H9 (cell line): Measurements from ENCODE around the gene IFNGR1. TPM values are rescaled to one million over a fixed set of nuclear protein-coding genes. Genes with fewer than 3 reads are reported as not detected.

Experiments
- DNase-seq: peaks from one replicate; pipeline ENCODE4 v3.0.0-alpha.2; 2017
- H2AFZ ChIP-seq: one replicate; pipeline ENCODE4 v1.6.1; 2013; ENCODE audit warnings: mild to moderate bottlenecking, low read length, control low read depth, moderate library complexity
- H2AK5ac ChIP-seq: 2 replicates; pipeline ENCODE4 v1.6.1; 2013; ENCODE audit warnings: low read length, control low read depth, mixed read lengths; ENCODE audit not compliant: insufficient read length
- H2BK120ac ChIP-seq: one replicate; pipeline ENCODE4 v1.6.1; 2013; ENCODE audit warnings: low read depth, mild to moderate bottlenecking, low read length, control low read depth, inconsistent platforms; ENCODE audit not compliant: poor library complexity, severe bottlenecking
- H2BK12ac ChIP-seq: 2 replicates; pipeline ENCODE4 v1.6.1; 2013; ENCODE audit warnings: low read length, control low read depth, mixed read lengths, low read depth; ENCODE audit not compliant: insufficient read length
- H2BK15ac ChIP-seq: 2 replicates; pipeline ENCODE4 v1.6.1; 2013; ENCODE audit warnings: low read depth, low read length, control low read depth
- H2BK20ac ChIP-seq: one replicate; pipeline ENCODE4 v1.6.1; 2013; ENCODE audit warnings: low read depth, mild to moderate bottlenecking, low read length, control low read depth, inconsistent platforms; ENCODE audit not compliant: poor library complexity, severe bottlenecking
- H2BK5ac ChIP-seq: 2 replicates; pipeline ENCODE4 v1.6.1; 2013; ENCODE audit warnings: low read length, control low read depth, mixed read lengths; ENCODE audit not compliant: insufficient read length
- H3K14ac ChIP-seq: 2 replicates; pipeline ENCODE4 v1.6.1; 2013; ENCODE audit warnings: low read length, control low read depth; ENCODE audit not compliant: insufficient read depth
- H3K18ac ChIP-seq: 2 replicates; pipeline ENCODE4 v1.6.1; 2013; ENCODE audit warnings: low read depth, mild to moderate bottlenecking, mixed read lengths, low read length, control low read depth; ENCODE audit not compliant: insufficient read length
- H3K23ac ChIP-seq: 2 replicates; pipeline ENCODE4 v1.6.1; 2013; ENCODE audit warnings: low read length, control low read depth, mixed read lengths, low read depth; ENCODE audit not compliant: insufficient read length
- H3K23me2 ChIP-seq: 2 replicates; pipeline ENCODE4 v1.6.1; 2013; ENCODE audit warnings: low read depth, mild to moderate bottlenecking, mixed read lengths, low read length, control low read depth; ENCODE audit not compliant: insufficient read length, poor library complexity, severe bottlenecking
- H3K27ac ChIP-seq: 2 replicates; pipeline ENCODE4 v1.5.1; 2013; ENCODE audit warnings: low read length, control low read depth, mixed read lengths, low read depth; ENCODE audit not compliant: insufficient read length
- H3K27me3 ChIP-seq: 2 replicates; pipeline ENCODE4 v1.6.1; 2013; ENCODE audit warnings: low read length, control low read depth, inconsistent platforms; ENCODE audit not compliant: insufficient read depth
- H3K4ac ChIP-seq: 2 replicates; pipeline ENCODE4 v1.6.1; 2013; ENCODE audit warnings: low read depth, mild to moderate bottlenecking, control low read depth, inconsistent platforms, low read length, moderate library complexity
- H3K4me1 ChIP-seq: 2 replicates; pipeline ENCODE4 v1.6.1; 2013; ENCODE audit warnings: low read length, control low read depth, inconsistent platforms; ENCODE audit not compliant: insufficient read depth
- H3K4me2 ChIP-seq: 2 replicates; pipeline ENCODE4 v1.6.1; 2013; ENCODE audit warnings: low read length, control low read depth, mixed read lengths; ENCODE audit not compliant: insufficient read length, insufficient read depth
- H3K56ac ChIP-seq: 2 replicates; pipeline ENCODE4 v1.6.1; 2013; ENCODE audit warnings: low read depth, mild to moderate bottlenecking, mixed read lengths, low read length, control low read depth; ENCODE audit not compliant: insufficient read length
- H3K79me1 ChIP-seq: 2 replicates; pipeline ENCODE4 v1.6.1; 2013; ENCODE audit warnings: low read depth, mild to moderate bottlenecking, moderate library complexity, low read length, control low read depth, inconsistent platforms; ENCODE audit not compliant: insufficient read depth, poor library complexity, severe bottlenecking
- H3K79me2 ChIP-seq: 2 replicates; pipeline ENCODE4 v1.6.1; 2013; ENCODE audit warnings: low read length, control low read depth, inconsistent platforms; ENCODE audit not compliant: insufficient read depth
- H3K9ac ChIP-seq: 2 replicates; pipeline ENCODE4 v1.6.1; 2013; ENCODE audit warnings: low read length, control low read depth, mixed read lengths; ENCODE audit not compliant: insufficient read length; ENCODE audit errors: extremely low read depth
- H3K9me3 ChIP-seq: one replicate; pipeline ENCODE4 v1.6.1; 2013; ENCODE audit warnings: low read depth, low read length, inconsistent platforms; ENCODE audit not compliant: control insufficient read depth
- H3T11ph ChIP-seq: one replicate; pipeline ENCODE4 v1.6.1; 2013; ENCODE audit warnings: mild to moderate bottlenecking, low read length, control low read depth, inconsistent platforms
- H4K20me1 ChIP-seq: one replicate; pipeline ENCODE4 v1.6.1; 2013; ENCODE audit not compliant: control insufficient read depth, insufficient read length, insufficient read depth
- H4K5ac ChIP-seq: 2 replicates; pipeline ENCODE4 v1.6.1; 2013; ENCODE audit warnings: low read depth, mild to moderate bottlenecking, mixed read lengths, low read length, control low read depth; ENCODE audit not compliant: insufficient read length
- H4K8ac ChIP-seq: replicated peaks from 2 replicates; pipeline ENCODE4 v1.6.1; 2013; ENCODE audit warnings: low read length, control low read depth, mixed read lengths, low read depth; ENCODE audit not compliant: insufficient read length
- H4K91ac ChIP-seq: 2 replicates; pipeline ENCODE4 v1.6.1; 2013; ENCODE audit warnings: low read depth, mild to moderate bottlenecking, moderate library complexity, mixed read lengths, low read length, control low read depth; ENCODE audit not compliant: insufficient read length
- H3K27ac Mint-ChIP-seq, 3 experiments: 2 replicates in 2 of 3; 3 replicates in 1 of 3; pipeline ENCODE4 v1.8.0; 2020 to 2021; ENCODE audit warnings: mixed read lengths in 3 of 3, mild to moderate bottlenecking in 1 of 3, moderate library complexity in 1 of 3
- H3K27me3 Mint-ChIP-seq: 2 replicates; pipeline ENCODE4 v1.8.0; 2021; ENCODE audit warnings: low read depth, mild to moderate bottlenecking, moderate library complexity, mixed read lengths
- H3K36me3 Mint-ChIP-seq, 3 experiments: 2 replicates in 2 of 3; 3 replicates in 1 of 3; pipeline ENCODE4 v1.8.0; 2020 to 2021; ENCODE audit warnings: low read depth in 3 of 3, mixed read lengths in 3 of 3; ENCODE audit not compliant: insufficient read depth in 1 of 3
- H3K4me1 Mint-ChIP-seq, 2 experiments: 2 replicates each; pipeline ENCODE4 v1.8.0; 2020; ENCODE audit warnings: mixed read lengths in 2 of 2
- H3K4me3 Mint-ChIP-seq, 2 experiments: 2 replicates in 1 of 2; 3 replicates in 1 of 2; pipeline ENCODE4 v1.8.0; 2020 to 2021; ENCODE audit warnings: mild to moderate bottlenecking in 2 of 2, mixed read lengths in 2 of 2, moderate library complexity in 1 of 2
- H3K9me3 Mint-ChIP-seq, 2 experiments: 2 replicates in 1 of 2; 3 replicates in 1 of 2; pipeline ENCODE4 v1.8.0; 2020; ENCODE audit warnings: mild to moderate bottlenecking in 2 of 2, mixed read lengths in 2 of 2, moderate library complexity in 1 of 2
- CTCF ChIP-seq: fragments of 200-600 bp; sonication (generic); conservative IDR thresholded peaks from 3 replicates; pipeline ENCODE4 v1.8.0; 2021; ENCODE audit warnings: antibody characterized with exemption, mild to moderate bottlenecking
- WGBS: extraction: QIAGEN DNeasy Blood & Tissue Kit; methylation state at CpG from one replicate; pipeline ENCODE4 v1.1.7; 2013; ENCODE audit warnings: missing lambda C conversion rate, low lambda C conversion rate, mixed read lengths; ENCODE audit not compliant: insufficient read length; ENCODE audit errors: extremely low coverage; 5-methylcytosine and 5-hydroxymethylcytosine counted together
- total RNA-seq: library from RNA; stranded (reverse); gene quantifications from 2 replicates; pipeline ENCODE4 v1.2.1, GENCODE V29; 2021

IFNGR1 gene
- total RNA-seq, 1 experiment from 2014 or later, result 32.2 TPM

DNA sequence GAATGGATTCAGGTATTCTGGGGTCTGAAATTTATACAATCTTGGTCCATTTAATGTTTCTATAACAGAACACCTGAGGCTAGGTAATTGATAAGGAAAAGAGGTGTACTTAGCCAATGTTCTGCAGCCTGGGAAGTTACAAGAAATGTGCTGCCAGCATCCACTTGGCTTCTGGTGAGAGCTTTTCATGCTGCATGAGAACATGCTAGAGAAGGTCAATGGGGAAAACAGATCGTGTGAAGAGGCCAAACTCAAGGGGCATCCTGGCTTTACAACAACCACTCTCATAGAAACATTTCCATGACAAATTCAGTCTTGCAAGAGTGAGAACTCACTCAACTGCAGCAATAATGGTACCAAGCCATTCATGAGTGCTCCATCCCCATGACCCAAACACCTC lies 62.5 kb downstream of the IFNGR1 start:
- no peaks in the 10 kb centered on the region for H3K27me3 ChIP-seq

More for the DNA sequence above, 62.5 kb downstream of the IFNGR1 start:
- H3K4me3 Mint-ChIP-seq, result no peak overlapping the region
- Histone ChIP-seq H3T11ph (no peak overlapping the region), H3K18ac (no peak overlapping the region), H2BK120ac (no peak overlapping the region), H2BK20ac (no peak overlapping the region), H3K9me3 (peaks cover 6% of the 10 kb centered on the region), H2AK5ac (no peak overlapping the region), H3K27ac (no peak overlapping the region), H3K79me2 (no peaks in the 10 kb centered on the region), H3K4me2 (no peak overlapping the region), H3K14ac (no peak overlapping the region), H4K5ac (no peak overlapping the region), H2BK5ac (no peak overlapping the region), H3K4me1 (no peaks in the 10 kb centered on the region), H3K23ac (no peak overlapping the region), H3K23me2 (no peaks in the 10 kb centered on the region), H2AFZ (no peak overlapping the region), H4K20me1 (no peaks in the 10 kb centered on the region), H3K4ac (no peak overlapping the region), H3K56ac (no peak overlapping the region), H2BK15ac (no peak overlapping the region), H3K9ac (no peak overlapping the region), H2BK12ac (no peak overlapping the region), H4K8ac (no peak overlapping the region), H4K91ac (no peak overlapping the region), H3K79me1 (no peaks in the 10 kb centered on the region)
- H3K4me1 Mint-ChIP-seq, result no peaks in the 10 kb centered on the region
- peaks cover 25 to 30% of the 10 kb centered on the region in 2 experiments for H3K9me3 Mint-ChIP-seq
- WGBS, result no CpG with 5 or more reads among the region's 1 CpG
- peaks cover 2% of the 10 kb centered on the region; the same call in 1 of the 2 replicates for H3K27me3 Mint-ChIP-seq
- no peak overlapping the region for H3K27ac Mint-ChIP-seq
- peaks cover 5 to 14% (median 8%) of the 10 kb centered on the region in 3 experiments; a peak in 6 of 7 replicates for H3K36me3 Mint-ChIP-seq
- DNase-seq, result no peak
- no peak for TF ChIP-seq CTCF
